Muscle of leg (tissue), 11 donors: ENCODE measurements around the gene RBM23. TPM values are rescaled to one million over a fixed set of nuclear protein-coding genes. Genes with fewer than 3 reads are reported as not detected.
"Not testable (repeated sequence)": the region's sequence is repeated elsewhere in the genome, so short reads cannot be mapped to it uniquely, and the experiment has no call there.

Source experiments
- DNase-seq: peaks from one replicate; pipeline ENCODE4 v3.0.0; 2013
- H3K27ac ChIP-seq: one replicate; pipeline ENCODE4 v1.5.1; 2013; ENCODE audit warnings: mild to moderate bottlenecking, low read length, control low read depth
- H3K27me3 ChIP-seq: one replicate; pipeline ENCODE4 v1.6.1; 2013; ENCODE audit warnings: low read length; ENCODE audit not compliant: control insufficient read depth, insufficient read depth
- H3K36me3 ChIP-seq: one replicate; pipeline ENCODE4 v1.6.1; 2013; ENCODE audit warnings: low read length; ENCODE audit not compliant: control insufficient read depth, insufficient read depth
- H3K4me1 ChIP-seq: one replicate; pipeline ENCODE4 v1.6.1; 2013; ENCODE audit warnings: low read length; ENCODE audit not compliant: control insufficient read depth, insufficient read depth
- H3K4me3 ChIP-seq: one replicate; pipeline ENCODE4 v1.5.1; 2013; ENCODE audit warnings: low read length, control low read depth
- H3K9me3 ChIP-seq: replicated peaks from 2 replicates; pipeline ENCODE4 v1.6.1; 2013; ENCODE audit warnings: low read depth, low read length; ENCODE audit not compliant: control insufficient read depth
- WGBS: methylation state at CpG from one replicate; pipeline ENCODE4 v1.1.5; 2013; ENCODE audit warnings: missing lambda C conversion rate; ENCODE audit not compliant: insufficient coverage; 5-methylcytosine and 5-hydroxymethylcytosine counted together
- polyA plus RNA-seq, 8 donors: library from polyadenylated mRNA; unstranded; fragments of 120-200 nt; gene quantifications; one replicate each; pipeline versions ENCODE4 v1.2.1 to v1.2.3, GENCODE V29; 2013; ENCODE audit warnings: inconsistent platforms in 1 of 8, low replicate concordance in 1 of 8; ENCODE audit not compliant: insufficient read length in 8 of 8, insufficient read depth in 1 of 8
- total RNA-seq: library from RNA; stranded (reverse); fragments of 120-200 nt; gene quantifications from one replicate; pipeline ENCODE4 v1.2.4, GENCODE V29; 2013

The RBM23 gene
- total and polyA plus RNA-seq, 9 donors, result 51.7 to 67.6 (median 56.2) TPM

- H3K27me3 ChIP-seq, H3K36me3 ChIP-seq, H3K9me3 ChIP-seq, DNase-seq, H3K4me3 ChIP-seq, H3K27ac ChIP-seq: not testable (repeated sequence)
- no CpG with 5 or more reads among the region's 12 CpGs for WGBS
- peaks cover 53% of the 10 kb centered on the region for H3K4me1 ChIP-seq
Measured at GRCh38 chr14:22852178-22852577, 66.8 kb downstream of the RBM23 start.

GRCh38 chr14:22850944-22851764 is 67.8 kb downstream of the RBM23 start:
- Histone ChIP-seq H3K27me3 (no peaks in the 10 kb centered on the region), H3K27ac (peak overlapping the region; percentile 93), H3K4me1 (peaks cover 63% of the 10 kb centered on the region), H3K4me3 (no peak overlapping the region), H3K36me3 (peaks cover 8% of the 10 kb centered on the region), H3K9me3 (no peaks in the 10 kb centered on the region)
- DNase-seq, result peak; percentile 96
- WGBS, result 46% methylated on average over 2 of the region's 9 CpGs

DNA sequence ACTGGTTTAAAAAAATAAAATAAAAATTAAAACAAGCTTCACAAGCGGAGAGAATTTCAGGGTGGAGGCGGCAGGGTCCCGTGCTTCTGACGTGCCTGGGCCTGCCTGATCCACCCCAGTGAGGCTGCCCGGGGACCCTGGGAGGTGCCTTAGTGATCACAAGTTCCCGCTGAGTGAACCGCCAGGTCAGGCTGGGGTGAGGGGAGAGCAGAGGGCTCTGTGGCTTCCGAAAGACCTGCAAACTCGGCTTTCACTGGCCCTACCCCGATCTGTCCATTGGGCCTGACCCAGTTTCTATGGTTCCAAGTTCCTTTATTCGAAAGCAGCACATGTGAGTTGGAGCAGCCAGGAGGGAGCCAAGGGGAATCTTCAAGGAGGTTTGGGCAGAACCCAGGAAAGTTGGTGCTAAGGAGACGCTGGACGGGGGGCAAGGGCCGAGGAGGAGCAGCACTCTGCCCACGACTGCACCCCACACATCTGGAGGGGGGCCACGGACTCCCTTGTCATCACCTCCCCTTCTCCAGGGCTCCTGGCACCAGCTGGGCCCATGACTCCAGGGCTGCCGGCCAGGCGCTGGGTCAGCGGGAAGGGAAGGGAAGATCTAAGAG is 69.6 kb downstream of the RBM23 start:
- WGBS, result 11% methylated on average over 10 of the region's 19 CpGs
- peaks cover 75% of the 10 kb centered on the region for H3K4me1 ChIP-seq
- H3K9me3 ChIP-seq, result no peaks in the 10 kb centered on the region
- DNase-seq, result peak; percentile 96
- no peaks in the 10 kb centered on the region for H3K27me3 ChIP-seq
- no peak overlapping the region for H3K4me3 ChIP-seq
- H3K36me3 ChIP-seq, result peaks cover 26% of the 10 kb centered on the region
- peak overlapping the region; percentile 89 for H3K27ac ChIP-seq

DNA sequence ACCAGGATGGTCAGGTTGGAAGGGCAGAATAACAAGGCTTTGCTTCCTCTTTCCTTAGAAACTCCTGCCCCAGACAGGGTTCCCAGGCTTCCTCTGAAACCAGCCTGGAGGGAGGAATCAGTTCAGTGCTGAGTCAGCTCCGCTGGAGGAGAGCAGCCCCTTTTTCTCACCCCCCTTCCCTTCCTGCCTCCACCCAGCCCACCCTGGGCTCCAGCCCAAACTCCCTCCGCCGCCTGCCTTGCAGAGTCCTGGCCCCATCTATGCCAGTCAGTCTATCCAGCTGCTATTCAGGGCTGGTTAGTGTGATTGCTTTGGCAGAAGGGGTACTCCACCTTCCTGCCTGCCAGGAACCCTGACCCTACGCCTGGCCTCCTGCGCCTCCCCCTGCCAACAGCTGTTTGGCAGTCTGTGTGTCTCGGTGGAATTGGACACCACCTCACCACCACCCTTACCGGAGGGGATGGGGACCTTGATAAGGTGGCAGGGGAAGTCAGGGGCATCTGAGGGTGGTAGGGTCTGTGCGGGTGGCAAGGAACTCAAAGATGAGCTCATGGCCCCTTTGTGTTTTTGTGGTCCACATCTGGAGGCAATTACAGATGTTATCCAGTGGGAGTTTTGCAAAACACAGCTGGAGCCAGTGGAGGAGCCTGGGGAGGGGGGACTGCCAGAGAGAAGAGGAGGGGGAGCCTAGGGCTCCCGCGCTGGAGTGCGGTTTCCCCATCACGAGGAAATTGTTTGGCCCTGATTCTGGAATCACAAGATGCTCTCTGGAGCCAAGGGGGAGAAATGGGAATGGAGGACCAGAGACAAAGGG is 70.4 kb downstream of the RBM23 start:
- peak; percentile 99 for DNase-seq
- peaks cover 31% of the 10 kb centered on the region for H3K36me3 ChIP-seq
- no peaks in the 10 kb centered on the region for H3K27me3 ChIP-seq
- no peaks in the 10 kb centered on the region for H3K9me3 ChIP-seq
- peaks cover 74% of the 10 kb centered on the region for H3K4me1 ChIP-seq
- no peak overlapping the region for H3K4me3 ChIP-seq
- H3K27ac ChIP-seq, result peak overlapping the region; percentile 89
- WGBS, result 4% methylated on average over 5 of the region's 12 CpGs

- WGBS, result 13% methylated on average over 8 of the region's 14 CpGs
- H3K4me3 ChIP-seq, result no peak overlapping the region
- no peaks in the 10 kb centered on the region for H3K9me3 ChIP-seq
- H3K4me1 ChIP-seq, result peaks cover 67% of the 10 kb centered on the region
- H3K27me3 ChIP-seq, result no peaks in the 10 kb centered on the region
- H3K27ac ChIP-seq, result peak overlapping the region; percentile 89
- DNase-seq, result peak; percentile 60
- H3K36me3 ChIP-seq, result peaks cover 38% of the 10 kb centered on the region
Measured at GRCh38 chr14:22847661-22848341, 71.1 kb downstream of the RBM23 start.

GRCh38 chr14:22846811-22847307 is 72.1 kb downstream of the RBM23 start:
- Histone ChIP-seq H3K4me3 (no peak overlapping the region), H3K9me3 (no peaks in the 10 kb centered on the region), H3K27me3 (no peaks in the 10 kb centered on the region), H3K4me1 (peaks cover 64% of the 10 kb centered on the region), H3K36me3 (peaks cover 48% of the 10 kb centered on the region), H3K27ac (peak overlapping the region; percentile 82)
- WGBS, result 45% methylated on average over 9 of the region's 11 CpGs
- DNase-seq, result no peak

DNA sequence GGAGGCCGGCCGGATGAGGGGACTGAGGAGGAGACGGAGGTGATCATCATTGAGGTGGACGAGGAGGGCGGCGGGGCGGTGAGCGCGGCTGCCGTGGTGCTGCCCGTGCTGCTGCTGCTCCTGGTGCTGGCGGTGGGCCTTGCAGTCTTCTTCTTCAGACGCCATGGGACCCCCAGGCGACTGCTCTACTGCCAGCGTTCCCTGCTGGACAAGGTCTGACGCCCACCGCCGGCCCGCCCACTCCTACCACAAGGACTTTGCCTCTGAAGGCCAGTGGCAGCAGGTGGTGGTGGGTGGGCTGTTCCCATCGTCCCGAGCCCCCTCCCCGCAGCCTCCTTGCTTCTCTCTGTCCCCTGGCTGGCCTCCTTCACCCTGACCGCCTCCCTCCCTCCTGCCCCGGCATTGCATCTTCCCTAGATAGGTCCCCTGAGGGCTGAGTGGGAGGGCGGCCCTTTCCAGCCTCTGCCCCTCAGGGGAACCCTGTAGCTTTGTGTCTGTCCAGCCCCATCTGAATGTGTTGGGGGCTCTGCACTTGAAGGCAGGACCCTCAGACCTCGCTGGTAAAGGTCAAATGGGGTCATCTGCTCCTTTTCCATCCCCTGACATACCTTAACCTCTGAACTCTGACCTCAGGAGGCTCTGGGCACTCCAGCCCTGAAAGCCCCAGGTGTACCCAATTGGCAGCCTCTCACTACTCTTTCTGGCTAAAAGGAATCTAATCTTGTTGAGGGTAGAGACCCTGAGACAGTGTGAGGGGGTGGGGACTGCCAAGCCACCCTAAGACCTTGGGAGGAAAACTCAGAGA is 72.9 kb downstream of the RBM23 start:
- no peak overlapping the region for H3K4me3 ChIP-seq
- 71% methylated on average over 15 of the region's 26 CpGs for WGBS
- no peak for DNase-seq
- no peaks in the 10 kb centered on the region for H3K9me3 ChIP-seq
- H3K27ac ChIP-seq, result peak overlapping the region; percentile 82
- H3K36me3 ChIP-seq, result peaks cover 56% of the 10 kb centered on the region
- H3K27me3 ChIP-seq, result no peaks in the 10 kb centered on the region
- H3K4me1 ChIP-seq, result peaks cover 56% of the 10 kb centered on the region

GRCh38 chr14:22845103-22845394 is 73.9 kb downstream of the RBM23 start:
- no peak overlapping the region for H3K4me3 ChIP-seq
- H3K27me3 ChIP-seq, result no peaks in the 10 kb centered on the region
- no peak overlapping the region for H3K27ac ChIP-seq
- DNase-seq, result no peak
- WGBS, result 93% methylated on average over 4 of the region's 9 CpGs
- H3K36me3 ChIP-seq, result peaks cover 59% of the 10 kb centered on the region
- peaks cover 48% of the 10 kb centered on the region for H3K4me1 ChIP-seq
- no peaks in the 10 kb centered on the region for H3K9me3 ChIP-seq
